NCI-H748 (cell line): Measurements from ENCODE around the gene EREG.

Experiments used
- DNase-seq: peaks from one replicate; lab custom pipeline; 2025; ENCODE audit not compliant: unreplicated experiment; lab: John Stamatoyannopoulos, UW

Gene EREG

GRCh38 chr4:74423104-74423503, 58.2 kb downstream of the EREG start:
- no peak for DNase-seq

DNA sequence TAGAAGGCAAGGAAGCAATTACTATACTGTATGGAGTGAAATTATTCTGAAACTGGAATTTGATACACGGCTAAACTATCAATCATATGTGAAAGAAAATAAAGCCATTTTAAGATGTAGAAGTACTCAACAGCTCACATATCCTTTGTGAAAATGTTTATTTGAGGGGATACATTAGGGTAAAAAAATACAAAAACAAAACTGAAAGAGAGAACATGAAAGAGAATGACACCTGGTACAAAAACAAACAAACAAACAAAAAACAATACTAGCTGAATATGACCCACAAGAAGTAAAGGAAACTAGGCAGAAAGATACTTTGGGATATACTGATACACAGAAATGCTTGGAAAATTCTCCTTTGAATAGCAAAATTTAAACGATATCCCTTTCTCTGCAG, 59.2 kb downstream of the EREG start:
- no peak for DNase-seq

DNA sequence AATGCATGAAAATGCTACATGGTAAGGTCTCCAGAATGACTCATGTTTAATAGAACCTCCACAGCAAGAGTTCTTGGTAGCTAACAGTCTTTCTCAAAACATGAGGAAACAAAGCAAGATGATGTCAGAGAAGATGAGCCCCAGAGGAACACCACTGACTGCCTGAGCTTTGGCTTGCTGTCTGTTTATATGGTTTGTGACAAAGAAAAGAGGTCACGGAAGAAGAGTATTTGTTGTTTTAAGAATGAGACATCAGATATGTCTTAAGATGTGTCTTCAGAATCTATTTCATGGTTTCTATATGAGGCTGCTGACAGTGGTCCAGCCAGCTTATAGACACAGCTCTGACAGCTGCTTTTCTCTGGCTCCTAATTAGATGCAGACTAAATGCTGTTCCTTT, 61.2 kb downstream of the EREG start:
- no peak for DNase-seq

DNA sequence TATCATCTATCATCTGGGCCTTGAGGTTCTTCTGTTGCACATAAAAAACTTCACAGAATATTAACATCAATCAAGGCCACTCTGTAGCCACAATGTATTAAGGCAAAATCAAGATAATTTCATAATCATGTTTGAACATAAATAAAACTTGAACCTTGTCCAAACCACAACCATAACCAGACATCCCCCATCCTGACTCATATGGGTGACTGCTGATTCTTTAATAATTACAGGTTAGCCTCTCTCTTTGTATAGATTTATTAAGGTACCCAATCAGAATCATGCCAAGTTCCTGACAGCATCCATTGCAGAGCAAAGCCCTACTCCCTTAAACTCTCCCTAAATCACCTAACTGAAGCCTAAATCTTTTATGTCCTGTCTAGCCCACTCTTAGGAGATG, 63.3 kb downstream of the EREG start:
- DNase-seq = no peak

GRCh38 chr4:74431113-74431826, 66.3 kb downstream of the EREG start:
- DNase-seq = no peak

- DNase-seq = no peak
Measured at GRCh38 chr4:74433043-74433442, 68.1 kb downstream of the EREG start.

- peak; percentile 24 for DNase-seq
Measured at GRCh38 chr4:74433541-74434172, 68.7 kb downstream of the EREG start.

- DNase-seq = no peak
Measured at GRCh38 chr4:74435296-74435695, 70.4 kb downstream of the EREG start.

- no peak for DNase-seq
Measured at GRCh38 chr4:74437866-74438265, 72.9 kb downstream of the EREG start.
